GM18519 (cell line): Measurements from ENCODE around the gene PDE6B.
"Not testable (repeated sequence)": the region's sequence is repeated elsewhere in the genome, so short reads cannot be mapped to it uniquely, and the experiment has no call there.

Source experiments
- ATAC-seq: cut with Tn5 transposase; IDR thresholded peaks from one replicate; pipeline ENCODE4 v1.9.1; 2021; ENCODE audit warnings: mild to moderate bottlenecking, moderate library complexity; ENCODE audit not compliant: unreplicated experiment, low FRiP score

Gene PDE6B

DNA sequence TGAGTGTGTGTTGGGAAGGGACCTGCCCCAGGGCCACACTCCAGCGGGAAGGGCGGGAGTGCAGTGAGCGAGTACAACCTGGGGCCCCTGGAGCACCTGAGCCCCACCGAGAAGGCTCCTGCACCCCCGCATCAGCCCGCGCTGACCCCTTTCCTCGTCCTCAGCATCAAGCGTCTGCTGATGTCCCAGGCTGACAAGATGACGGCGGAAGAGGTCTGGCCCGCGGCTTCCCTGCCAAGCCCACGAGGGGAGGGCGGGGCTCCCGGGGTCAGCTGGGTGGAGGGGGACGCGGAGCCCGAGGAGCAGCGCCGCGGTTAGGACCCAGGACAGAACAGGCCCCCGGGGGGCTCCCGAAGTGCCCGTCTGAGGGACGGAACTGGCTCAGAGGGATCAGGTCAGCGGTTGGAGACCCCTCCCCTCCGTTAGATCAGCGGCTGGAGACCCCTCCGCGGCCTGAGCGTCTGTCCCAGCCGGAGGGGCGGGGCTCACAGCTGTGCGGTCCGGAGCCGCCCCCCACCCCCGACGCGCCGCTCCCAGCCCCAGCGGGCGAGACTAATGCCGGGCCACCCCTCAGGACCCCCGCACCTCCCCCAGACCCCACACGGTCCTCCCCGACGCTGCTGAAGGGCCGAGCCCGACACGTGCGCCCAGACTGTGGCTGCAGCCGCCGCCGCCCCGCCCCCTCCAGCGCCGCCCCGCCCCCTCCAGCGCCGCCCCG, 55.7 kb downstream of the PDE6B start:
- no peak for ATAC-seq

DNA sequence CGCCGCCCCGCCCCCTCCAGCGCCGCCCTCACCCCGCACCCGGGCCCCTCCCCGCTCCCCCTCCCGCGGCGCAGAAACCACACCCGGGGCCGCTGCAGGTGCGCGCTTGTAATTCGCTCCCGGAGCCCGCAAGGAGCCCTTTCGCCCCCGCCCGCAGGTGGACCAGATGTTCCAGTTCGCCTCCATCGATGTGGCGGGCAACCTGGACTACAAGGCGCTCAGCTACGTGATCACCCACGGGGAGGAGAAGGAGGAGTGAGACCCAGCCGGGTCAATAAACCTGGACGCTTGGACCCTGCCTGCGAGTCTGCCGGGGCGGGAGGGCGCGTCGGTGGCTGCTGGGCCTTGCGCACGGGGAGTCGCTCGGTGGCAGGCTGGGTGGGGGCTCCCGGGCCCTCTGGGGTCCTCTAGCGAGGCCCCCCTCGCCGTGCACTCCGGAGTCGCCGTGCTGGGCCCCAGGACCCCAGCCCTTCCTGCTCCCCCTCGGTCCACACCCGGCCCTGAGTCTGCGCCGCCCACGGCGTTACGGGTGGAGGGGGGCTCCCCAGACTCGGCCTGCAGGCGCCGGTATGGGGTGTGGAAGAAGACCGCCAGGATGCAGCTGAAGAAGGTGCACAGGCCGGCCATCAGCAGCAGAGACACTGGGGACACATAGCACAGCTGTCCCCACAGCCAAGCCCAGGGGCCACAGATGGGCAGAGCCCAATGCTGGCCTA, 56.5 kb downstream of the PDE6B start:
- no peak for ATAC-seq

DNA sequence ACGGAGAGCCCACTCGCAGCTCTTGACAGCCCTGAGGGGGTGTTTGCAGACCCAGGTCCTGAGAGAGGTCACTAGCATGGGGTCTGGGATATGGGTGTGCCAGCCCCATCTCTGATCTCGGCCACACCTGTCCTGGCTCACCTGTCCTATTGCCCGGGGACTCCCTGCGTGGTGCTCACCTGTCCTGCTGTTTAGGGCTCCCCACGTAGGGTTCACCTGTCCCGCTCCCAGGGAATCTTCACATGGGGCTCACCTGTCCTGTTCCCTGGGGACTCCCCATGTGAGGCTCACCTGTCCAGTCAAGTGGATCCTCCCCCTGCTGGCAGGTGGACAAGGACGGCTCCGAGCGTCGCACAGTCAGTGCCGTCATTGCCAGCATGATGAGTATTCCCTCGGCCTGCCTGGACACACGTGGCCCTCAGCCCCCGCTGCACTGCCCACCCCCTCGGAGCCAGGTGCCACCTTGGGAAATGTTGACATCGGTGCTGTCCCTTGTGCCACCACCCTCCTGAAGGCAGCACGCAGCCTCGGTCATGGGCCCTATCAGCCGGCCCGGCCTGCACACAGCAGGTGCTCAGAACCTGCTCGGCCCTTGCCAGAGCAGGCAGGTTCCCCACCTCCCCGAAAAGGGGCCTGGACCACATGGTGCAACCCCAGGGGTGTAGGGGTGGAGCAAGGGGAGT, 57.3 kb downstream of the PDE6B start:
- ATAC-seq: no peak

DNA sequence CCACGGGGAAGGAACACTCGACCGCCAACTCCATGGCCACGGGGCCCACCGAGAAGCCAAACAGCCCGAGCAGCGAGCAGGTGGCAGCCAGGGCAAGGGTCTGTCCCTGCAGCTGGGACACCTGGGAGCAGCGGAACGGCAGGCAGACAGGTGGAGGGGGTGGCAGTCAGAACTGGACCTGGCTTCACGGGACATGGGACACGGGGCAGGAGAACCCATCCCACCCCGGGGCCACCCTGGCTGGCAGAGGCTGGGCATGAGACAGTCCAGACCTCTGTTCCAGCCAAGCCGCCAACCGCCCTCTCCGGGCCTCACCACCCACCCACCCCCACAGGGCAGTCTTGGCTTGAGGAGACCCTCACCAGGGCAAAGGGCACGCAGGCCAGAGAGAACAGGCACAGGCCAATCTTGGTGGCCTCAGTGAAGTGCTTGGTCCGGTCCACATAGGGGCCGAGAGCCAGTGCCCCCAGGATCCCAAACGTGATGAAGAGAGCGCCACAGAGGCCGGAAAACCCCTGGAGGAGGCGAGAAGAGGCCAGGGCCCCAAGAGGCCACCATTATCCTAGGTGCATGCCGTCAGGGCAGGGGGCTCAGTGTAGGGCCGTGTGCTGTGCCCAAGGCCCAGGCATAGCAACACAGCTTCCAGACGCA, 58.0 kb downstream of the PDE6B start:
- ATAC-seq: no peak

DNA sequence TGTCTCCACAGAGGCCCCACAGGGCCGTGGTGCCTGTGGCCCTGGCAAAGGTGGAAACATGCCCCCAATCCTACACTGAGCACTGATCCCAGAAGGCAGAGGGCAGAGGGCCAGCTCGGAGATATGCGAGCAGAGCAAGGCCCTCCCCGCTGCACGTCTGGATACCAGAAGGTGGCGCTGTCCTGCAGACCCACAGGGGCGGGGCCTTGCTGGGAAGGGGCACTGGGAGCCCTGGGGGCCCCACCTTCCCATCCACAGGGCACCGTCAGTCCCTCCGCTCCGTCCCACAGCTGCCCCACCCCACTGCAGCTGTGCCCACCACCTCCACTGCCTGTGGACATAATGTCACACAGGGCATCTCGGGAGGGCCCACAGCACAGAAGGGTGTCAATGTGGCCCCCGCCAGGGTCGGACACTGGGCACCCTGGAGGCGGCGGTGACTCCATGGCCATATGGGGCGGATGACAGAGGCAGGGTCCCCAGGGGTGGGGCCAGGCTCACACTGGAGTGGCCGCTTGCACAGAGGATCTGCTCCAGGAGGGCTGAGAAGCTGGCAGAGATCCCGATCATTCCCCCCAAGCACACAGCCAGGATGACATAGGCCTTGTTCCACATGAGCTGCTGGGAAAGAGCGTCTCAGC, 58.7 kb downstream of the PDE6B start:
- ATAC-seq: no peak

DNA sequence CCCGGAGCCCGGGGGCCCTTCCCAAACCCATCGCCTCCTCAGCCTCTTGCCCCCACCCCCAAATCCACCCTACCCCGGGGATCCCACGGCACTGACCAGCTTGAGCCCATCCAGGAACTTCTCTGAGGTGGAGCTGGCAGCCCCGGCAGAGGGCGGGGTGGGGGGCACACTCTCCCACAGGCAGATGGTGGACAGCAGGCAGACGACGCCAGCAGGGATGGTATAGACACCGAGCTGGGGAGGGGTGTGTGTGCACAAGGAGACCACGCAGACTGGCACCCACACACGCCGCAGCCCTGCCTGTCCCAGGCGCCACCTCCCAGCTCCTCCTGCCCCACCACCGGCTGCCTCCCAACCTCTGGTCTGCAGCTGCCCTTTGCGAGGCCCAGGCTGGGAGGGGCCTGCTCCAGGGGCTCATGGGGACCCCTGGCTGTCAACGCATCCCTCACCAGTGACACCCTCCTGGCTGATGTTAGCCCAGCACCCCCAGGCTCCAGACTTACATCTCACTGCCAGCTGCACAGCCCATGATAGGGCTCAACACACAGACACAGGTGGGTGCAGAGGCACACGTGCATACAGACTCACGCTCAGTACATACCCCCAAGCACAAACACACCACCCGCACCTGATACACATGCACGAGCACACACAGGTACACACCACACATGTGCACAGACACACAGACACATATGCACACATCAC, 59.4 kb downstream of the PDE6B start:
- no peak for ATAC-seq

DNA sequence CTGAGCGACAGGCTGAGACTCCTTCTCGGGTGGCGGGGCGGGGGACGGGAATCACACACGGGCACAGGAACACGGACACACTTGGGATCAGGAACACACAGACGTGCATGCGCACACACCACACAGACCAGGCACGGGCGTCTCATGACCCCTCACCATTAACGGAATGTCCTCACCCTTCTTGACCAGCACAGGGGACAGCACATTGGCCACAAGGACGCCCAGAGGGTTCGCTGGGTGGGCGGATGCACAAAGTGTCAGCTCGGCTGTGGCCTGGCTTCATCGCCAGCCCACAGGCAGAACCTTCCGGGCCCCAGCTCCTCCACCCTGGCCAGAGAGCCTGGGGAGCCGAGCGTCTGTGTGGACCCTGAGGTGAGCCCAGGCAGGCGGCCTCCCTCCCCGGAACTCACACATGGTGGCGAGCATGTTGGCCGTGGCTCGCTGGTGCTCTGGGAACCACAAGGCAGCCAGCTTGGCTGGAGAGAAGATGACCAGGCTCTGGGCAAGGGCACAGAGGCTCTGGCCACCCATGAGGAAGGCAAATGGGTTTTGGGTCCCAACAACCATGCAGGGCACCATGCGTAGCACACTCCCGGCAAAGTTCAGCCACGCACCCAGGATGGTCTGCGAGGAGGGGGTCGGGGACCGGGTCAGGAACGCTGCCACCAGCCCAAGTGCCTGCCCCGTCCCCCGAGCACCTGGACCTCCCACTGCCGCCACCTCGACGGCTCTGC, 60.5 kb downstream of the PDE6B start:
- ATAC-seq: no peak

DNA sequence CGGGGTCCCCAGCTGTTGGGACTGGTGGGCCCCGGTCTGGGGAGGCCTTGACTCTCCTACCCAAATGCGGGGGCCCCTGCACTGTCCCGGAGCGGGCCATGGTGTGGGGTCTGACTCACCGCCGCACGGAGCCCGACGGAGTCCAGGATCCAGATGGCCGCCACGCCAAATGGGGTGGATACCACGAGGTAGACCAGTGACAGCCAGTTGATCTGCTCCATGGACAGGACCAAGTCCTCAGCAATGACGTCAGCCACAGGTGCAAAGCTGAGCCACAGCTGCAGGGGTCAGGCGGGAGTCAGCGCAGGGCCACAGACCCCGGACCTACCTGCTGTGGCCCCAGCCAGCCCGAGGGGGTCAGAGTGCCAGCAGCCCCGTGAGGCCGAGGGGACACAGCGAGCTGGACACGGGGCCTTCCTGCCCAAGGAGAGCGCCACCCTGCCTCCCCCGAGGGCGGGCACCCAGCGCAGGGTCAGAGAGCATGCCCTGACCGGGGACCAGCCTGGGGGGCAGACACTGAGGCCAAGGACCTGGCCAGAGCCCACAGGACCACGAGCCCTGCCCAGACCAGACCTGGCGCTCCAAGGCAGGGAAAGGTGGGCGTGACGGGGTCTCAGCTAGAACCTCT, 61.2 kb downstream of the PDE6B start:
- ATAC-seq: no peak

DNA sequence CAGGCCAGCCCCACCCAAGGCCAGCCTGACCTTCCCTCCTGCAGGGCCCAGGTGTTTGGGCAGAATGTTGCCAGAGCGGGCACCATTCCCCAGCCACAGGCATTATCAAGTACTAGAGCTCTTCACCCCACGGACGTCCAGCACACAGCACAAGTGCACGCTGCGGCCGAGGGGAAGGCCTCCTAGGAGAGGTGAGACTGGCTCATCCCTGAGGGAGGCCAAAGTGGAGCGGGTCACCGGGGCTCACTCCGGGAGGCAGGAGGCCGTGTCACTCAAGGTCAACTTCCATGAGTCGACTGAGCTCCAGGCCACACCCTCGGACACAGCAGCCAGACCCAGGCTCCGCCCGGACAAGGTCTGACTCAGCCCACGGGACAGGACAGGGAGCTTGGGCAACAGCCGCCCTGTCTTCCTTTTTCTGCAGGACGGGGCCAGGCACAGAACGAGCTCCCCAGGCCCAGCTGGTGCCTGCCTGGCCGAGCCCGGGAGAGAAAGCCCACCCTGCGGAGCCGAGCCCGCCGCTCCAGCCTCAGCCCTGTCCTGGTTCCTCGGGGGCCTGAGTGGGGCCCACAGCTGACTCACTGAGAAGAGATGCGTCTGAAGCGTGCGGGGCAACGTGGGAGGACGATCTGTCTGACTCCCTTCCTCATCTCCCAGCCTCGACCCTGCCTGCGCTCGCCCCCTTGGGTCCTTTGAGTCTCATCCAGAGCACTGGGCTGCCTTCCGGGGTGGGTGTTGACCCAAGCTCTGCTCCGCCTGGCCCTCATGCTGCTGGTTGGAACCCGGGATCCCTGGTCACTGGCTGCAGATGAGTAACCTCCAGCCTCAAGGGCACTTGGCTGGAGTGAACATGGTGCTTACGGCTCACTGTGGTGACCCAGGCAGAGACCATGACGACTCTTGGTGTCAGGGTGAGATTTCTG, 61.9 kb downstream of the PDE6B start:
- ATAC-seq: no peak

DNA sequence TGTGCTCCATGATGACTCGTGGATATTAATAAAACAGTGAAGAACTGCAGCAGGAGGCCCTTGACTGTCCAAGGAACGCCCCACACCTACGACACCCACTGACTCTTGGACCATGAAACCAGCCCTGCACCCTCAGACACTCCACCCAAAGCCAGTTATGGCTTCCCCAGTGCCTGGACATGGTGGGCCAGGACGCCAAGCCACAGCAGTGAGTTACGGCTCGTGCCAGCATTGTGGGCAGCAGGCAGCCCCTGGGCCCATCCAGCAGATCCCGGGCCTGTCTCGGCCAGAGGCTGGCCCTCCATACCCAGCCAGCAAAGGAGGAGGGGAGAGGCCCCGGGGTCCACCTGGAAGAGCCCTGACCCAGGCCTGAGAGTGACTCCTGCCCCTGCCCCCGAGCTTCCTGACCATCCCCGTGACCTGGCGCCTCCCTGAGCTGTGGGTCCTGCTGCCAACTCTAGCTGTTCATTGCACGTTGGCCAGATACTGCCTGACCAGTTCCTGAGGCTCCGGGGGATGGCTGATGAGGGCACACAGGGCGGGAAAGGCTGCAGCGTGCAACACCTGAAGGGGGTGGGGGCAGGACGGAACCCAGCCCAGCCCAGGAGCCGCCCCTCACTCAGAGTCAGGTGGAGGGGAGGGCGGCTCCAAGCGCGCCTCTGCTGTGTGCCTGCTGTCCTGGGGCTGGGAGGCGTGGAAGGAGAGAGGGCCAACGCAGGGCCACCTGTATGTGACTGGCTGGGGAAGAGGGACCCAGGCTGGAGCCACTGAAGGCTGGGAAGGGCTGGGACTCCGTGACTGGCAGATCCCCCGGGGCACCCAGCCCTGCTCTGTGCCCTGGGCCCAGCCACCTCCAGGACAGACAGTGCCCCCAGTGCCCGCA, 62.8 kb downstream of the PDE6B start:
- no peak for ATAC-seq

DNA sequence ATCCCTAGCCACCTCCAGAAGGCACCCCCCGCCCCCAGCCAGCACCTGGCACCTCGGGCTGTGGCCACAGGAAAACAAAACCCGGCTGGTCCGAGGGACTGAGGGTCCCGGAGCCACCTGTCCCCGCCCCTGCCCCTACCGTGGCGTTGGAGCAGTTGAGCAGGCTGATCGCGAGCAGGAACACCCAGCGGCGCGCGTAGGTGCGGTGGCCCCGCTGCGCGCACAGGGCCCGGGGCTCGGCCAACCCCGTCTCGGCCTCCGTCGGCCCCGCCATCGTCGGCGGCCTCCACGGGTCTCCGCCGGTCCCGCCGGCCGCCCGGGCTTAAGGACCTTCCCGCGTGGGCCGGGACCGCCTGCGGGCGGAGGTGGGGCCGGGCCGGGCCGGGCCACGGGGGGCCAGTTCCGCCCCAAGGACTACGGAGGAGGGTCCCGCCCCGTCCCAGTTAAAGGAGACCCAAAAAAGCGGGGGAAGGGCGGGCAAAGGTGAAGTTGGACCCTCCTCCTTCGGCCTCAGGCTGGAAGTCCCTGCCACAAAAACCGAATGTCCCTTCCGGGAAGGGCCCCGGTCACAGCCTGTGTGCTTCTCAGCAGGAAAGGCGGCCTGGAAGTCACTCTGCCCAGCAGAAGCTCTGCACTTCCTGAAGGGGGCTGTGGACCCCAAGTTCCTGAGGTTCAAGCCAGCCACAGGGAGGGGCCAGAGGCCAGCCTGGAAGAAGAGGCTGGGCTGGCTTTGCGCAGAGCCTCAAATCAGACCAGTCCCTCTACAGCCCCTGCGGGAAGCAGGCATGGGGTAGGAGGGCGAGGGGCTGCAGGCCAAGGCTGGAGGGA, 63.7 kb downstream of the PDE6B start, which contains the start of gene SLC49A3:
Gene SLC49A3 (minus strand): TSS at position 298 of the 828 bp plus-strand sequence. CDS start 24 bp downstream, at position 274.
- ATAC-seq: no peak

DNA sequence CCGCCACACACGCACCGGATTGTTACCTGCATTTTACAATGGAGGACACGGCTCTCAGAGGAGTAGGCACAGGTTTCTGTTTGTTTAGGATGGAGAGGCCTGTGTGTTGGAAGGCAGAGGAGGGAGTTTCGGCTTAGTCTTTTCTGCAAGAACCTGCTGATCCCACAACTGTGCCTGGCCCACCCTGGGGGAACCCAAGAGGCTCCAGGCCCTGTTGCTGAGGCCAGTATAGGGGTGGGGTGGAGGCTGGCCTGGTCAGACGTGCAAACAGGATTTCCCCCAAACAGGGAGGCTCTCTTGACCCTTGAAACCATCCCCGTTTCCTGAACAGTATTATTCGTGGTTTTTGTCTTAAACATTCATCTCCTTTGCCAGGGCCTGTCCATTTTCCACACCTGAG, 64.3 kb downstream of the PDE6B start:
- no peak for ATAC-seq

DNA sequence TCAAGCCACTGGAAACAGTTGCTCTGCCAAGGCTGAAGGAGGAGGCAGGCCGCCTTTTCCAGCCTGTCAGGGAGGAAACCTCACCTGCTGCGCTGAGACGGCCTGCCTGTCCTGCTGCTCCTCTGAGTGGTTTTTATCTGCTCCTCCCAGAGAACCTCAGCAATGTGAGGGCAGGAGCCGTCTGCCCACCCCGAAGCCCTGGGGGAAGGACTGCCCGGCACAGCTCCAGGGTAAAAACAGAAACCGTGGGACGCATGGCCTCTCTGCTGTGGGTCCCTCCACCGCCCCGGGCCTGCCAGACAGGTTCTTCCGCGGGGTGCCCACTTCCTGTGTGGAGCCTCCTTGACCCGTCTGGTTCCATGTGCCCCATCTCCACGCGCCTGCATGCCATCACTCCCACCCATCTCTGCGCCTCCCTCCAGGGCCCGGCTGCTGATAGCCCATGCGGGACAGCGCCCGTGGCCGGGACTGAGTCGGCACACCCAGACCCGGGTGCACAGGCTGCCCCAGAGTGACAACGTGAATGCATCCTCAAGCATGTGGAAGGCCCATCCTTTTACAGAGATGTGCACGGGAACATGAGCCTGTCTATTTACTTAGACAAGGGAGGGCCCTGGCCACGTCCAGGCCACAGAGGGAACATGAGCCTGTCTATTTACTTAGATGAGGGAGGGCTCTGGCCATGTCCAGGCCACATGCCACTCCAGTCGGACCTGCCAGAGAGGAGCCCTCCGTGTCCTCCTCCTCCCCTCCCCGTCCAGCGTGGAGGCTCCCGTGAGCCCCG, 67.6 kb downstream of the PDE6B start:
- ATAC-seq: no peak

DNA sequence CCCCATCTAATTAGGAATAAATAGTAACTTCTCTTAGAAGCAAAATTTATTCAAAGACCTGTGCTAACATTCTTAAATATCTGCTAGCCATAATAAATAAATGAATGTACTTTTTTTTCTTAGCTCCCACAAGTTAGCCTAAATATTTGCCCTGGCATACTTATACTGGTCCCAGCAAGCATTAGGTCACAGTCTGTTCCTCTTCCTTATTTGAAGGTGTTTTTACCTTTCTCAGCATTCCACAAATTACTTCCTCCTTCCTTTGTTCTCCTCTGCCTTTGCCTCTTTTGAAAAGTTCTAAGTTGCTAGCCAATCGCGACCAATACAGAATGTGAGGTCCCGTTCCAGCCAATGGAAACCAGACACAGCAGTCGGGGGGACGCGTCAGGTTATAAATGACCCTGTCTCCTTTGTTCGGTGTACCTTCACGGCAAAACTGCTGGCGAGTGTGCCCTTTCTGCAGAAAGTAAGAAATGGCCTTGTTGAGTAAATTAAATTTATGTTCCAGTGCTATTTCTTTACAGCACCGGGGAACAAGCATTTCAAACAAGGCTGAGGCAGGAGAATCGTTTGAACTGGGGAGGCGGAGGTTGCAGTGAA, 69.1 kb downstream of the PDE6B start:
- not testable (repeated sequence) for ATAC-seq
